Measurements from ENCODE around the gene ITPR2. TPM values are rescaled to one million over a fixed set of nuclear protein-coding genes. Genes with fewer than 3 reads are reported as not detected.
"Not testable (repeated sequence)": the region's sequence is repeated elsewhere in the genome, so short reads cannot be mapped to it uniquely, and the experiment has no call there.

Gene ITPR2
- total RNA-seq, 1 donor from 2014 or later: 16.3 TPM

DNA sequence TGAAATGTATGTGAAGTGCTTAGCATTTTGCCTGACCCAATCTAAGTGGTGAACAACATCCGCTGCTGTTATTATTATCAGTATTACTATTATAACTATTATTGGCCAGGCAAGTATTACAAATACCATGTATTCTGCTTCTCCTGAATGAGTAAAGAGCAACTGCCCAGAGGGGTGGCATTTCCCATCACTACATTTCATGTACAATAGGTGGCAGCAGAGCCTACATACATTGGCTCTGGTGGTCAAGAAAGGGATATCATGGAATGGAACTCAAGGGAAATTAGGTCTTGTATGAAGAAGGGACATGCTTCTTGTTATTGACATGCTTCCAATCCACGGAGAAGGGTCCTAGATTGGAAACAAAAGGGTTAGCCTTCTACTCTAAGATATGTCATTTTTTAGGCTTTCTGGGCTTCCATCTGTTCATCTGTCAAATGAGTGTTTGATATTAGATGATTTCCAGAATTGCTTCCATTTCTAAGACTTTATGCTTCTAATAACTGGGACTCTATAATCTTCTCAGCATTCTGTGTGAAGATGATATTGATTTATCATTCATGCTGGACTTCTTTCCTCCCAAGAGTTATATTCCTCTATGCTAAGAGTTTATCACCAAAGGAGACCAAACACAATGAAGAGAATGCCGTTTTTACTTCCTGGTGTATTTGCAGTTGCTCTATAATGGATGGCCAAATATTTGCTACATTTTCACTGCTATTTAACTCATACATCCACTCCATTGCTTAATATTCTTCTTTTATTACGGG, 398.5 kb downstream of the ITPR2 start:
- peak; percentile 29 for DNase-seq (ENCODE audit: low read depth)
- TF ChIP-seq CTCF (IDR thresholded peaks at IDR 0.05; ENCODE audit: insufficient read depth, low read length, poor library complexity, severe bottlenecking): peak; percentile 78
- no peaks in the 10 kb centered on the region for H3K36me3 ChIP-seq (ENCODE audit: control insufficient read depth, insufficient read depth, low read length)
- H3K27me3 ChIP-seq (ENCODE audit: control insufficient read depth, insufficient read depth, low read length): no peaks in the 10 kb centered on the region
- no peak overlapping the region for H3K4me3 ChIP-seq (ENCODE audit: low read depth, low read length)

DNA sequence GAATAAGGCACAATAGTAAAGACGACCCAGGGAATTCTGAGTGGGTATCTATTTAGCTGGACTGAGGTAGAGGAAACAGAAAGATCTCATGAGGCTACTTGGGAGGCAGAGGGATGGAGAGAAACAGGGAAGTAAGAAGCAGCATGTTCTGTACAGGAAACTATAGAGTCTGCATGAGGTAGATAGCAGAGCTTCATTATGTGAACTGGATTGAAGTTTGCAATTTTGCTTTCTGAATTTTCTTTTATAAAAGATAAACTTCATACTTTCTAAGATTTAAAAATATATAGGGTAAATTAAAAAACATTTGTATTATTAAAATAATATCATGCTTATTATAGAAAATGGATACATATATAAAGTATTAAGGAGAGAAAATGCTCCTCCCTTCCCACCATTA, 399.3 kb downstream of the ITPR2 start:
- not testable (repeated sequence) for H3K4me3 ChIP-seq (ENCODE audit: low read depth, low read length); H3K36me3 ChIP-seq (ENCODE audit: control insufficient read depth, insufficient read depth, low read length); DNase-seq (ENCODE audit: low read depth); H3K27me3 ChIP-seq (ENCODE audit: control insufficient read depth, insufficient read depth, low read length)

DNA sequence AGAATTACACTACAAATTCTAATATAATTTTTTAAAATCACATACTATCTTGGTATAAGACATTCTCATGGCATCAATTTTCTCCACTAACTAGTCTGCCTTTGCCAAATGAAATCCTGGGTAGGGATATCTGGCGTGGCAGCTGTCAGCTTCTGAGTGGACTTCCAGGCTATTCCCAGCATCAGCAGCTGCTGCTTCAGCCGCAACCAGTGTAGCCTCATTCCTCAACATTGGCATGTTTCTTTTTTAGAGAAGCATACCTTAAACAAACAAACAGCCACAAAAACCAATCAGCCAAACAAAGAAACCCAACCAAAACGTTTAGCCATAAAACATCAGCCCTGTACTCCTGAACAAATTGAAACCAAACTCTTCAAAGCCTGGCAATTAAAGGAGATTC, 401.8 kb downstream of the ITPR2 start:
- Histone ChIP-seq H3K27me3 (ENCODE audit: control insufficient read depth, insufficient read depth, low read length) (no peaks in the 10 kb centered on the region), H3K4me3 (ENCODE audit: low read depth, low read length) (no peak overlapping the region), H3K36me3 (ENCODE audit: control insufficient read depth, insufficient read depth, low read length) (no peaks in the 10 kb centered on the region)
- no peak for TF ChIP-seq CTCF (IDR thresholded peaks at IDR 0.05; ENCODE audit: insufficient read depth, low read length, poor library complexity, severe bottlenecking)
- no peak for DNase-seq (ENCODE audit: low read depth)

DNA sequence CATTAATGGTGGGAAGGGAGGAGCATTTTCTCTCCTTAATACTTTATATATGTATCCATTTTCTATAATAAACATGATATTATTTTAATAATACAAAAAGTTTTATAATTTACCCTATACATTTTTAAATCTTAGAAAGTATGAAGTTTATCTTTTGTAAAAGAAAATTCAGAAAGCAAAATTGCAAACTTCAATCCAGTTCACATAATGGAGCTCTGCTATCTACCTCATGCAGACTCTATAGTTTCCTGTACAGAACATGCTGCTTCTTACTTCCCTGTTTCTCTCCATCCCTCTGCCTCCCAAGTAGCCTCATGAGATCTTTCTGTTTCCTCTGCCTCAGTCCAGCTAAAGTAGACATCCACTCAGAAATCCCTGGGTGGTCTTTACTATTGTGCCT, 402.4 kb downstream of the ITPR2 start:
- not testable (repeated sequence) for H3K27me3 ChIP-seq (ENCODE audit: control insufficient read depth, insufficient read depth, low read length); DNase-seq (ENCODE audit: low read depth); H3K36me3 ChIP-seq (ENCODE audit: control insufficient read depth, insufficient read depth, low read length); H3K4me3 ChIP-seq (ENCODE audit: low read depth, low read length)

DNA sequence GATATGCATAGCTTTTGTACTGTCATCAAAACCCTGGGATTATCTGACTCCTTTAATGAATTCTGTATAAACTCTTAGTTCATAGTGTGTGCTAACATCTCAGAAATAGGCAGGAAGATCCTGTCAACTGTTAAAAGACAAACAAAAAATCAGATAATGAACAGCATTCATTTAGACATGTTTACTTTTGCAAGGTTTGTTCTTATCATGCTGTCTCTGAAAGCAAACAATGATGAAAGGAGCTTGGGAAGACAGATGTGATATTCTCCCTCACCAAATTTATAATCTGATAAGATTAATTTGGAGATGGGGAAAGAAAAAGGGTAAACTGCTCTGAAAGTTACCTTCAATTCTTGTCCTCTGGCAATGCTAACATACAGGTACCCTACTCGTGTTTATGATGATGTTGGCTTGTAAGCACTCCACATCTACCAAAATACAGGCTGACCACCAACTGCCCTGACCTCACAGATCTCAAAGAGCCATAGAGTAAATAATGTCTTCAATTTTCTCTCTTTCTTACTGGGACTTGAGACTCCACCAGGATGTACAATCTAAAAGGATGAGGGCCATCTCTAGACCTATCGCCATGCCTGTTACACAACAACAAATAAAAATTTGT, 403.8 kb downstream of the ITPR2 start:
- DNase-seq (ENCODE audit: low read depth): no peak
- TF ChIP-seq CTCF (IDR thresholded peaks at IDR 0.05; ENCODE audit: insufficient read depth, low read length, poor library complexity, severe bottlenecking): no peak

GRCh38 chr12:26428420-26428819, 404.6 kb downstream of the ITPR2 start:
- Histone ChIP-seq H3K27me3 (ENCODE audit: control insufficient read depth, insufficient read depth, low read length) (no peaks in the 10 kb centered on the region), H3K36me3 (ENCODE audit: control insufficient read depth, insufficient read depth, low read length) (no peaks in the 10 kb centered on the region), H3K4me3 (ENCODE audit: low read depth, low read length) (no peak overlapping the region)
- DNase-seq (ENCODE audit: low read depth): no peak
- TF ChIP-seq CTCF (IDR thresholded peaks at IDR 0.05; ENCODE audit: insufficient read depth, low read length, poor library complexity, severe bottlenecking): no peak

More for the DNA sequence above, 403.8 kb downstream of the ITPR2 start:
- Histone ChIP-seq H3K27me3 (ENCODE audit: control insufficient read depth, insufficient read depth, low read length) (no peaks in the 10 kb centered on the region), H3K36me3 (ENCODE audit: control insufficient read depth, insufficient read depth, low read length) (no peaks in the 10 kb centered on the region), H3K4me3 (ENCODE audit: low read depth, low read length) (no peak overlapping the region)

- Histone ChIP-seq H3K27me3 (ENCODE audit: control insufficient read depth, insufficient read depth, low read length) (no peaks in the 10 kb centered on the region), H3K36me3 (ENCODE audit: control insufficient read depth, insufficient read depth, low read length) (no peaks in the 10 kb centered on the region), H3K4me3 (ENCODE audit: low read depth, low read length) (no peak overlapping the region)
- no peak for DNase-seq (ENCODE audit: low read depth)
- no peak for TF ChIP-seq CTCF (IDR thresholded peaks at IDR 0.05; ENCODE audit: insufficient read depth, low read length, poor library complexity, severe bottlenecking)
Observed at GRCh38 chr12:26426652-26427051, 406.3 kb downstream of the ITPR2 start.

Measured in kidney epithelial cell (primary cell).